T follicular helper cell (primary cell): ENCODE data around the gene RAB13.

ENCODE experiments used
- DNase-seq: peaks from one replicate; pipeline ENCODE4 v3.0.0-alpha.2; 2020; ENCODE audit warnings: low read depth

Gene RAB13

DNA sequence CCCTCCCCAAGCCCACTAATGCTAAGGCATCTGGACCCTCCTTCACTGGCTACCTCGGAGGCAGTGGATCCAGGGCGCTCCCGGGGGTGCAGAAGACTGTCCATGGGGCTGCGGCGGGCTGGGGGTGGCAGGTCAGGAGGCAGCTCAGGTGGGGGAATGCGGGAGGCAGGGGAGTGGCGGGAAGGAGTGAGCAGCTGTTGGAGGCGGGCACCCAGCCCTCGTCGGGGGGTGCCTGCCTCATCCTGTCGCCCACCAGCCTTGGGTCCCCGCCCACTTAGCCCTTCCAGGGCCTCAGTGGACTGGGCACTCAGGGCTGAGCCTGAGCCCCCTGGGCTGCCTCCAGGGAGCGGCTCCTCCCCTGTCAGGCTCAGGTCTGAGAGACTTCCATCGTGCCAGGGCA is 52.7 kb downstream of the RAB13 start:
- no peak for DNase-seq

DNA sequence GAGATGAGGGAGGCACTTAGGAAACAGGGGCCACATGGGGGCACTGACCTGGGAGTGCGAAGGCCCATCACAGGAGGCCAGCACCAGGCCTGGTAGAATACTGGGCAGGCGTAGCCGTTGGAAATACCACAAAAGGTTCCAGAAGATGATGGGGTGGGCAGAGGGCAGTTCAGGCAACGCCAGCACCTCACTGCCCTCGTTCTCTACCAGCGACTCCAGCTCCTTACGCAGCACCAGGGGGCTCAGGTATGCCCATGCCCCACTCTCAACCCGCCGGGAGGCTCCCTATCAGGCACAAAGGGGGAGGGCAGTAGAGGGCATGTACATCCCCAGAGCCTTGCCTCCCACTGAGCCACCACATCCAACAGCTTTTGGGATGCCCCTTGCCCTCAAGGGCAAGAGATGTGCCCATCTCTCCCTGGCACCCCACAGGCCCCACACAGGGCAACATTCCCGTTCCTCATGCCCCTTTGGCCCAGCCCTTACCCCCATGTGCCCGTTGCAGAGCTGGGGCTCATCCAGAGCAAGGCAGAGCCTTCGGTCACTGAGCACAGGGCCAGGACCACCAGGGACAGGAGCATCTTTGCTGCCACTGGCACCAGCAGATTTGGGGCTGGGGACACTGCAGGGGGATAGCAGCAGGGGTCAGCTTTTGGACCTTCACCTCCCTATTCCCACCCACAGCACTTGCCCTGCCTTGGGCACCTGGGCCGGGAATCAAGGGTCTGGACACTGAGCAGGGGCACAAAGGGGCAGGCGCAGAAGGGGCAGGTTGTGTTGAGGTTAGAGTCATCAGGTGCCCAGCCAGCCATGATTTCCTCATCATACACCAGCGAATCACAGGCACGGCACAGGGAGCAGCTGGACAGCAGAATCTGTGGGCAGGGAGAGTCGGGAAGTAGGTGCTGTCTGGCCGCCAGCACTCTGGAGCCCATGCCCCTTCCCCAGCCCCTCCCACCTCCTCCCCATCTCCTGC is 53.7 kb downstream of the RAB13 start:
- no peak for DNase-seq
